HepG2 (cell line): ENCODE data around the gene UBQLN1. TPM values are rescaled to one million over a fixed set of nuclear protein-coding genes. Genes with fewer than 3 reads are reported as not detected.

ENCODE experiments used
- BATF2 ChIP-seq: sonication (generic); formaldehyde crosslinking; IDR thresholded peaks from 2 replicates; pipeline ENCODE4 v1.8.0; 2022; ENCODE audit warnings: mild to moderate bottlenecking, missing genetic modification reagents, moderate library complexity
- NCOA1 ChIP-seq: sonication (generic); formaldehyde crosslinking; IDR thresholded peaks from 2 replicates; pipeline ENCODE4 v1.9.0; 2021; ENCODE audit warnings: missing genetic modification reagents
- PCBP1 ChIP-seq: fragments of 200-400 bp; formaldehyde crosslinking; IDR thresholded peaks from 2 replicates; pipeline ENCODE4 v1.6.1; 2017; ENCODE audit warnings: mild to moderate bottlenecking, low read depth, low read length, borderline replicate concordance
- RBM22 ChIP-seq: fragments of 200-400 bp; formaldehyde crosslinking; optimal IDR thresholded peaks from 2 replicates; pipeline ENCODE3; 2017; ENCODE audit warnings: mild to moderate bottlenecking, low read length, moderate library complexity
- RBM39 ChIP-seq: fragments of 200-400 bp; formaldehyde crosslinking; IDR thresholded peaks from one replicate; pipeline ENCODE4 v1.6.1; 2018; ENCODE audit warnings: antibody characterized with exemption, mild to moderate bottlenecking, low read depth, low read length; ENCODE audit not compliant: poor library complexity, severe bottlenecking
- SP5 ChIP-seq: IDR thresholded peaks from 2 replicates; pipeline ENCODE4 v1.6.1; 2016; ENCODE audit warnings: low read depth, borderline replicate concordance
- ZFP62 ChIP-seq: sonication (generic); formaldehyde crosslinking; IDR thresholded peaks from 2 replicates; pipeline ENCODE4 v1.4.0; 2020; ENCODE audit warnings: missing genetic modification reagents
- ZFY ChIP-seq: sonication (generic); formaldehyde crosslinking; IDR thresholded peaks from 2 replicates; pipeline ENCODE4 v1.4.0; 2020; ENCODE audit warnings: missing genetic modification reagents
- ZNF224 ChIP-seq: sonication (generic); formaldehyde crosslinking; IDR thresholded peaks from 2 replicates; pipeline ENCODE4 v1.5.0; 2020; ENCODE audit warnings: mild to moderate bottlenecking, missing genetic modification reagents
- ZNF574 ChIP-seq: sonication (generic); formaldehyde crosslinking; IDR thresholded peaks from 2 replicates; pipeline ENCODE4 v1.4.0; 2020; ENCODE audit warnings: missing genetic modification reagents
- ZNF782 ChIP-seq: sonication (generic); formaldehyde crosslinking; IDR thresholded peaks from 2 replicates; pipeline ENCODE4 v1.4.0; 2020; ENCODE audit warnings: missing genetic modification reagents, mild to moderate bottlenecking, borderline replicate concordance
- polyA plus RNA-seq, 8 experiments: library from polyadenylated mRNA; depleted of rRNA in 3 of 8; stranded (reverse) in 7 of 8; unstranded in 1 of 8; fragments of >200 nt; fragmentation: Illumina TruSeq in 4 of 8; extraction: Trizol in 4 of 8; gene quantifications; 2 replicates each; pipeline versions ENCODE4 v1.2.1 to v1.2.3, GENCODE V29; 2011 to 2016; ENCODE audit warnings: low read depth in 4 of 8, missing spikeins in 1 of 8, mixed read lengths in 1 of 8; ENCODE audit not compliant: insufficient read depth in 1 of 8
- total RNA-seq, 5 experiments: library from RNA; depleted of rRNA; stranded (reverse); fragments of >200 nt; fragmentation: Illumina TruSeq; extraction: Trizol; gene quantifications; 2 replicates each; pipeline ENCODE4 v1.2.3, GENCODE V29; 2016; ENCODE audit warnings: low read depth in 1 of 5
- TF ChIP-seq, protein P1 (sequence below): sonication (generic); formaldehyde crosslinking; IDR thresholded peaks from 2 replicates; pipeline ENCODE4 v1.5.1; 2020; ENCODE audit warnings: mild to moderate bottlenecking, missing genetic modification reagents, moderate library complexity

Gene UBQLN1
- total and polyA plus RNA-seq, 2 of the 13 experiments (the other 11 are each of a cell fraction or from before 2014, with no cell fraction given), result 78.1 to 83.8 TPM

DNA sequence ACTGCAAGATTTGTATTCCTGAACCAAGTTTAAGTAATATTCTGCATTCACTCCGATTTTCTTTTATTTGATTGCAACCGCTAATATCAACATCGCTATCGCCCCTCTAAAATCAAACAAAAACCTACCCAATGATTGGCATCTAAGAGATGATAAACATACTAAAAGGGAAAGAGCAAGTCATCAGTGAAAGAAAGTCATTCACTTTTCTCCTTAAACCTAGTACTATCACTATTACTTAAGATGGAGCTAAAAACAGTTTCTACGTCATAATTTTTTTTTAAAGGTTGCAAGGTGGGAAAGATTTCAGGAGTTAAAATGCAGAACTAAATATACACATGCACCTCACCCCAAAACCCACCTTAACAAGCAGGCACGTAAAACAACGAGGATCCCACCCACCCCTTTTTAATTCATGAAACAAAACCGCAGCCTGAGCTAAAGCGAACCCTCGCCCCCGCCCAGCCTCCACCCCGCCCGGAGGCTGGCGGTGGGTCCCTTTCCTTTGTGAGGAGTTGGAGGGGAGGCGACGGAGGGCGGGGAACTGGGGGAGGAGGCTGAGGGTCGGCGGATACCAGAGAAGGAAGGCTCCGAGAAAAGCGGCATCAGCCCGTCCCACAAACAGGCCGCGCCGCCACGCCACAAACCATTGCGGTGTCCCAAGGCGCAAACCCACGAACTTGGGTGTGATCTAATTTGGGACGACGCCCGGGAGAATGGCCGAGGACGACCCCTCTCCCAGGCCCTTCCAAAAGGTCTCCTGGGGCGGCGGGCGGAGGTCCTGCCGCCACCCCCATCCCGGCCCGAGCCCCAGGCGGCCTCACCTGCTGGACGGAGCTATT lies 861 bp downstream of the UBQLN1 start (continued):
- TF ChIP-seq ZFY (CRISPR knock-in tag) (no peak), ZNF574 (CRISPR knock-in tag) (no peak), PCBP1 (no peak), SP5 (peak; percentile 11; the same call in 1 of the 2 replicates), ZFP62 (no peak), NCOA1 (CRISPR knock-in tag) (no peak), ZNF782 (CRISPR knock-in tag) (0 out of 2 replicates have a peak, but pooled peaks have one; percentile 12), RBM22 (no peak), ZNF224 (CRISPR knock-in tag) (no peak; the same call in 1 of the 2 replicates), RBM39 (no peak), BATF2 (peak; percentile 34; the same call in 1 of the 2 replicates)
- TF ChIP-seq, protein P1, sequence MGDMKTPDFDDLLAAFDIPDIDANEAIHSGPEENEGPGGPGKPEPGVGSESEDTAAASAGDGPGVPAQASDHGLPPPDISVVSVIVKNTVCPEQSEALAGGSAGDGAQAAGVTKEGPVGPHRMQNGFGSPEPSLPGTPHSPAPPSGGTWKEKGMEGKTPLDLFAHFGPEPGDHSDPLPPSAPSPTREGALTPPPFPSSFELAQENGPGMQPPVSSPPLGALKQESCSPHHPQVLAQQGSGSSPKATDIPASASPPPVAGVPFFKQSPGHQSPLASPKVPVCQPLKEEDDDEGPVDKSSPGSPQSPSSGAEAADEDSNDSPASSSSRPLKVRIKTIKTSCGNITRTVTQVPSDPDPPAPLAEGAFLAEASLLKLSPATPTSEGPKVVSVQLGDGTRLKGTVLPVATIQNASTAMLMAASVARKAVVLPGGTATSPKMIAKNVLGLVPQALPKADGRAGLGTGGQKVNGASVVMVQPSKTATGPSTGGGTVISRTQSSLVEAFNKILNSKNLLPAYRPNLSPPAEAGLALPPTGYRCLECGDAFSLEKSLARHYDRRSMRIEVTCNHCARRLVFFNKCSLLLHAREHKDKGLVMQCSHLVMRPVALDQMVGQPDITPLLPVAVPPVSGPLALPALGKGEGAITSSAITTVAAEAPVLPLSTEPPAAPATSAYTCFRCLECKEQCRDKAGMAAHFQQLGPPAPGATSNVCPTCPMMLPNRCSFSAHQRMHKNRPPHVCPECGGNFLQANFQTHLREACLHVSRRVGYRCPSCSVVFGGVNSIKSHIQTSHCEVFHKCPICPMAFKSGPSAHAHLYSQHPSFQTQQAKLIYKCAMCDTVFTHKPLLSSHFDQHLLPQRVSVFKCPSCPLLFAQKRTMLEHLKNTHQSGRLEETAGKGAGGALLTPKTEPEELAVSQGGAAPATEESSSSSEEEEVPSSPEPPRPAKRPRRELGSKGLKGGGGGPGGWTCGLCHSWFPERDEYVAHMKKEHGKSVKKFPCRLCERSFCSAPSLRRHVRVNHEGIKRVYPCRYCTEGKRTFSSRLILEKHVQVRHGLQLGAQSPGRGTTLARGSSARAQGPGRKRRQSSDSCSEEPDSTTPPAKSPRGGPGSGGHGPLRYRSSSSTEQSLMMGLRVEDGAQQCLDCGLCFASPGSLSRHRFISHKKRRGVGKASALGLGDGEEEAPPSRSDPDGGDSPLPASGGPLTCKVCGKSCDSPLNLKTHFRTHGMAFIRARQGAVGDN (CRISPR knock-in tag), result no peak
